IPS DF 19.7 (cell line): ENCODE measurements around the gene CSK.

Experiments used
- DNase-seq: peaks from one replicate; pipeline ENCODE4 v3.0.0-alpha.2; 2013; ENCODE audit warnings: low read depth, low spot score

Gene CSK

GRCh38 chr15:74787251-74788041, 5.6 kb downstream of the CSK start:
- no peak for DNase-seq

GRCh38 chr15:74788042-74788682, 6.3 kb downstream of the CSK start:
- DNase-seq = no peak

DNA sequence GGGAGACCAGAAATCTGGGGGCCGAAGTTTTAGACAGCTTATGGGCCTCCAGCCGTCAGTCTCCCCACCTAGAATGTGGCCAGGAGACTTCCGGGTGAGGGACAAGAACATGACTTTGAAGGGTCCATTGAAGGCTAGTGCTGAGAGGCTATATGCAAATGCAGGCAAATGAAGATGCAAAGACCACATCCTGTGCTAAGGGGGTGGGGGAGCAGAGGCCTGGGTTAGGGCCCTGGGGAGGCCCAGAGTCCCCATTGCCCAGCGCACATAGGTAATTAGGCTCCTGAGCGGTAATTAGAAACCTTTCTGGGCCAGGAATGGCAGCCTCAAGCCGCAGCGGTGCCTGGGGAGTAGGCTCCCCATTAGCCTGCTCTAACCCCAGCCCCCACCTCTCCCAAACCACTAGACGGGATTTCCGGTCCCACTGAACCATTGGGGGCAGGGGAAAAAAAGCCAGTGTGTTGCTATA, 6.8 kb downstream of the CSK start:
- DNase-seq = no peak

DNA sequence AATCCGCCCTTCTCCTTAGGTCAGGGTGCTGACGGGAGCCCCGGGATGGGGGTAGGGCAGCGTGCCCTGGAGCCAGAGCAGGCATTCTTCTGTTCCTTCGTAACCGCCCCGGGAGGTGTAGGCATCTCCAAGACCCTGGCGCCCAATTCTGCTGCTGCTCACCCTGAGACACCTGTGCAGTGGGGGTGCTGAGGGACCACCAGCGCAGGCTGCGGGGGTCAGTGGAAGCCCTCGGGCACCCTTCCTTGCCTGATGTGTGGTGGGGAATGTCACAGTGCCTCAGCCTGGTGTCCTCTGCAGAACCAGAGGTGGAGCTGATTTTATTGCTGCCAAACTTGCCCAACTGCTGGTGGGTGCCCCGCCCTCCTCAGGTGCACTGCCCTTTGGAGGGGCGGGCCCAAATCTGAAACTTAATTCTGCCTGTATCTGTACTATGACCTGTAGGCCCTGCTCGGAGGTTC, 7.3 kb downstream of the CSK start:
- DNase-seq = no peak

DNA sequence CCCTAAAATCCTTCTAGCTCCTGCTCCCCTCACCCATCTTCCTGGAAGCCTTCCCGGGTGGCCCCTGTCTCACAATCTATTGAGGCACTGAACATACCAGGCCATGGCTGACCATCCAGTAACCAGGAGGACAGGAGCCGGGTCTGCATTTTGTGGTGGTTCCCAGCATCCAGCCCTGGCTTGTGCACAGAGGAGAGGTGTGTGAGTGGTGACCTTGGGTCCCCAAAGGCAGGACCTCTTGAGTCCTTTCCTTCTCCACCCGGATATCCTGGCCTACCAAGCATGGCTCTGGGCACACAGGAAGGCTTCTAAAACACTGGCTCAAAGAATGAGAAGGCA, 7.8 kb downstream of the CSK start:
- no peak for DNase-seq

DNA sequence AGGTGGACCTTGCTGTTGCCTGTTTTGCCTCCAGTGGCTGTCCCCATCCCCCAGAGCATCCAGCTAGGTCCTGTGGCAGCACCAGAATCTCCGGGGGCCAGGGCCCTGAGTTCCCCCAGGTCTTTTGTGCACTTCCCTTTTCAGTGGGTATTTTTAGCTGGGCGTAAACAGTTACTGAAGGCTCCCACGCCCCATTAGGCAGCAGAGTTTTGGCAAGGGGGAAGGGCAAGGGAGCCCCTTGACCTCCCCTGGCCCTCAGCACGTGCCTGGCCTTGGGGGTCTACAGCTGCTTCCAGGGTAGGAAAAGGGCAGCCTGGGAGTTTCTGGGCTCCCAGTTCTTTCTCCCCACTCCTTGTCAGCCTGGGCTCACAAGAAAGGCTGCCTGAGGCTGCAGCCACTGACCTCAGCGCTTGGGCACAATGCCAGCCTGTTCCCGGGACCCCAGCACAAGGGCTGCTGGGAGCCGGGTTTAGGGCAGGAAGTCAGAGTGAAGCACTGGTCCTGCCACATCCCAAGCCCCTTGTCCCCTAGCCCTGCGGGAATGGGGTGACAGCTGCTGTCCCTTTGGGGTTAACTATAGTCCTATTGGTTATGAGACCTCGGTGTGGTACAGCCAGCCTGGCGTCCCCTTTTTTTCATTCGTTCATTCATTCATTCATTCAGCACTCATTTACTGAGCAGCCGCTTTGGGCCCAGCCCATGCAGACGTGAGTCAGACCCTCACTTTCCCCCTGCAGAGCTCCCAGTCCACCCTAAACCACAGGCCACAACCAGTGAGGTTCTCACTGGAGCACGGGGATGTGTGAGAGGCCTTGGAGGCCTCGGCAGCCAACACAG, 8.4 kb downstream of the CSK start:
- no peak for DNase-seq

GRCh38 chr15:74791007-74791406, 9.1 kb downstream of the CSK start:
- DNase-seq = no peak

DNA sequence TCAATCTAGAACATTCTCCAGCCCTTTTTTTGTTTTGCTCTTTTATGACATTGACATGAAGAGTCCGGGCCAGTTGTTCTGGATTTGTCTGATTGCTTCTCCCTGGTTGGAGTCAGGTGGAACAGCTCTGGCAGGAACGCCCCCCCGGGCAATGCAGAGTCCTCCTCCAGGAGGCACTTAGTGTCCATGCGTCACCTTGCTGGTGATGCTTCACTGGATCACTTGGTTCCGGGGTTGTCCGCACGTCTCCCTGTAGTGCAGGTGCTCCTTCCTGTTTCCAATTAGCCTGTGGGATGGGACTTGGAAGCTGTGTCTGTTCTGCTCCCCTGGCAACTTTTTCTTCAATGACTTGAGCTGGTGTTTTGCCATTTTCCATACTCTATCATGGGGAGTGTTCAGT, 9.8 kb downstream of the CSK start:
- DNase-seq = no peak

GRCh38 chr15:74792227-74793016, 10.5 kb downstream of the CSK start:
- no peak for DNase-seq

DNA sequence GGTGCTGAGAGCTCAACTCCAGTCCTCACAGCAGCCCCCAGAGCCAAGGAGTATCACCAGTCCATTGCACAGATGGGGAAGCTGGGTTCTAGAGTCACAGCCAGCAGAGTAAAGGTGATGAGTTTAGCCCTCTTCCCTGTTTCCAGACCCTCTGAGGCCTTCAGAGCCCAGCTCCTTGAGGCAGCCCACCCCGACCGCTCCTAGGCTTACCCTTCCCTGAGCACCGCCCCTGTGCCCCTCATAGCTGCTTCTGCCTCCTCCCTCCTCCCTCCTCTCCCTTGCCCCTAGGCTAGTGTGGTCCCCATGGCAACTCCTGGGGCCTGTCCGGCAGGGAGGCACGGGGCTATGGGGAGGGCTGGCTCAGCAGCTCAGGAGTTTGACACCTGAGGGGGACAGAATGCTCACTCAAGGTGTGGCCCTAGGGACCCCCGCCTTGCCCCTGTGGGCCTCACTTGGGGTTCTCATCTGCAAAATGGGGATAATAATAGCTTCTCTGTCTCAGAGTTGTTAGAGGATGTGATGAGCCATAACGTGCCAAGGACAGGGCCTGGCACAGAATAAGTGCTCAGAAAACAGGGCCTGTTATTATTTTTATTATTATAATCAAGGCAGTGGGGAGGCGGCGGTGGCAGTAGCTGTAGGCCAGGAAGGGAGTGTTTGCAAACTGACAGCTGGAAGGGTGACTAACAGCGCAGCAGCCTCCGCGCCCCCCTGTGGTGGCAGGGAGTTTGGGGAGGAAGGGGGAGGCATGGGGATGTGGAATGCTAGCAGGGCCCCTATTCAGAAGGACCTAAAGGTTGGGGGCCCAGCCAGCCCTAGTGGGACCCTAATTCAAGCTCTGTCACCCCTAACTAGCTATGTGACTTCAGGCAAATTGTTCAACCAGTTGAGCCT, 11.5 kb downstream of the CSK start:
- no peak for DNase-seq

DNA sequence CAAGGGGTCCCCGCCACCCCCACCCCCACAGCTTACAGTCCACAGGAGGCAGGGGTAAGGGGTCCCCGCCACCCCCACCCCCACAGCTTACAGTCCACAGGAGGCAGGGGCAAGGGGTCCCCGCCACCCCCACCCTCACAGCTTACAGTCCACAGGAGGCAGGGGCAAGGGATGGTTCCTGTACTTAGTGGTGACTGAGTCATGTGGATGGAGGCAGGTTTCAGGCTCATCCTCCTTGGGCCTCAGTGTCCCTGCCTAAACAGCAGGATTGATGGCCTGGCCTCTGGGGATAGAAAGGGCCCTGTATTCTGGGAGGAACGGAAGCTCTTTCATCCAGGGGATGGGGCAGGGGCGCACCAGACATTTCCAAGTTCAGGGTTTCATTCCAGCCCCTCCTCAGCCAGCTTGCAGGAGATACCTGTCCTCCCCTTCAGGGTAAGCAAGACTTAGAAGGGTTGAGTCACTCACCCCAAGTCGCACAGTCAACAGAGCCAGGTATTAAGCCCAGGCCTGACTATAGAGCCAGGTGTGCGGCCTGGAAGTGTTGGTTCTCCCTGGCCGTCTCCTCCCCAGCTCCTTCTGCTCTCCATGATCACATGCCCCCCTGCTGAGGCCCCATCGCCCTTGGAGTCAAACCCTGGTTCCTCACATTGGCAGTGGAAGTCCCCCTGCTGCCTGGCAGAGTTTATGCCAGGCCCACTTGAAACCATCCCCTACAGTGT, 12.5 kb downstream of the CSK start:
- no peak for DNase-seq

GRCh38 chr15:74794970-74795349, 13.1 kb downstream of the CSK start:
- no peak for DNase-seq

DNA sequence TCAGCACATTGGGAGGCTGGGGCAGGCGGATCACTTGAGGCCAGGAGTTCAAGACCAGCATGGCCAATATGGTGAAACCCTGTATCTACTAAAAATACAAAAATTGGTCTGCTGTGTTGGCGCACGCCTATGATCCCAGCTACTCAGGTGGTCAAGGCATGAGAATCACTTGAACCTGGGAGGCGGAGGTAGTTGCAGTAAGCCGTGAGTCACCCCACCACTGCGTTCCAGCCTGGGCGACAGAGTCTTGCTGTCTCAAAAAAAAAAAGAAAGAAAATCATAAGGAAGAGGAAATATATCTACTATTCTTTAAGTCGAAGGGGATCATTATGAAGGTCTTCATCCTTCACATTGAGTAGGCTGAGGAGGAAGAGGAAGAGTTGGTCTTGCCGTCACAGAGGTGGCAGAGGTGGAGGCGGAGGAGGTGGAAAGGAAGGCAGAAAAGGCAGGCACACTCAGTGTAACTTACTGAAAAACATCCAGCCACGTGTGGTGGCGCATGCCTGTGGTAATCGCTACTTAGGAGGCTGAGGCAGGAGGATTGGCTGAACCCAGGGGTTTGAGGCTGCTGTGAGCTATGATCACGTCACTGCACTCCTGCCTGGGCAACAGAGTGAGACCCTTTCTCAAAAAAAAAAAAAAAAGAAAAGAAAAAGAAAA, 14.2 kb downstream of the CSK start:
- DNase-seq = no peak

DNA sequence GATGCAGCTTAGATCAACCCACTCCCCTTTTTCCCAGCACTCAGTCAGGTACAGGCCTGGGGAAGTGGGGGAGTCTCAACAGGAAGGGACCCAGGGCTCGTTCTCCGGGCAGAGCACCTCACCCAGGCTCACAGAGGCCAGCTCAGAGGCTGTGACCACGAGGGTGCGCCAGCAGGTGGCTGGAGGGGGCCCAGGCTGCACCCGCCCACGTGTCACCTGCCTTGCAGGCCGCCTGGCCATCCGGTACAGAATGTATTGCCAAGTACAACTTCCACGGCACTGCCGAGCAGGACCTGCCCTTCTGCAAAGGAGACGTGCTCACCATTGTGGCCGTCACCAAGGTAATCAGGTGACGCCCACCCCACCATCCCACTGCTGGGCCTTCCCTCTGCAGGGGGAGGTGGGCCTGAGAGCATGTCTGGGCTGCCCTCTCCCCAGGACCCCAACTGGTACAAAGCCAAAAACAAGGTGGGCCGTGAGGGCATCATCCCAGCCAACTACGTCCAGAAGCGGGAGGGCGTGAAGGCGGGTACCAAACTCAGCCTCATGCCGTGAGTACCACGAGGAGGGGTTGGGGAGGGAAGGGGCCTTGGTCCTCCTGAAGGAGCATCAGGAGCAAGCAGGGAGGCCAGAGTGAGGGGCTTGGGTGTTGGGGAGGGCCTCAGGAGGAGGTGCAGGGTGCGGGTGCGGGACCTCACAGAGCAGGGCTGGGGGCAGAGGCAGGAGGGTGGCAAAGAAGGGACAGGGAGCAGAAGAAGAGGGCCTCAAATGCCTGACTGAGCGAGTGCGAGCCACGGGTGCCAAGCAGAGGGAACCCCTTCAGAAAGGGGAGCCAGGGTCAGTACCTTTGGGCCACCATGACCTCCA, 16.7 kb downstream of the CSK start:
- no peak for DNase-seq

DNA sequence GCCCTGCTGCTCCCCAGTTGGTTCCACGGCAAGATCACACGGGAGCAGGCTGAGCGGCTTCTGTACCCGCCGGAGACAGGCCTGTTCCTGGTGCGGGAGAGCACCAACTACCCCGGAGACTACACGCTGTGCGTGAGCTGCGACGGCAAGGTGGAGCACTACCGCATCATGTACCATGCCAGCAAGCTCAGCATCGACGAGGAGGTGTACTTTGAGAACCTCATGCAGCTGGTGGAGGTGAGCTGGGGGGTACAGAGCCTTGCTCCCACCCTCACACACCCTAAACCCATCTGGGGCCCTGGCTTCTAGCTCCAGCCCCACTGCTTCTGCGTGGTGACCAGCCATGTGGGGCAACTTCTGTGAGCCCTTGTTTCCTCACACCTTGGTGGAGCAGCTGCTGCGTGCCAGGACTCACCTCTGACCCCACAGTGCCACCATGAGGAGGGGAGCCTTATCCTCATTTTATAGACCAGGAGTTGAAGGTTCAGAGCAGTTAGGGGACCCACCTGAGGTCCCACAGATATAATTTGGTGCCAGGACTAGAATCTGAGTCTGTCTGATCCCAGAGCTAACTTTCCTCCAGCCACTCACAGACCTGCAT, 17.5 kb downstream of the CSK start:
- no peak for DNase-seq

- DNase-seq = no peak
These were observed 18.1 kb downstream of the CSK start for GRCh38 chr15:74799856-74800558.

GRCh38 chr15:74800559-74801094, 18.7 kb downstream of the CSK start:
- DNase-seq = no peak
